Brain microvascular endothelial cell (primary cell): Measurements from ENCODE around the gene RAB44.

Experiments
- DNase-seq: peaks from one replicate; pipeline ENCODE4 v3.0.0-alpha.2; 2020
- H3K27ac ChIP-seq: fragments of 250-450 bp; sonication (Bioruptor Pico); 2 replicates; pipeline ENCODE4 v1.5.1; 2020; ENCODE audit warnings: mild to moderate bottlenecking, moderate library complexity
- H3K27me3 ChIP-seq: fragments of 250-450 bp; sonication (Bioruptor Pico); replicated peaks from 2 replicates; pipeline ENCODE4 v1.5.1; 2020; ENCODE audit warnings: mild to moderate bottlenecking
- H3K36me3 ChIP-seq: fragments of 250-450 bp; sonication (Bioruptor Pico); replicated peaks from 2 replicates; pipeline ENCODE4 v1.5.1; 2020; ENCODE audit warnings: mild to moderate bottlenecking
- H3K4me3 ChIP-seq: 2 replicates; pipeline ENCODE4 v1.5.1; 2011; ENCODE audit warnings: low read depth, mild to moderate bottlenecking, control low read depth, low read length, moderate library complexity
- CTCF ChIP-seq: IDR thresholded peaks from 2 replicates; pipeline ENCODE4 v1.5.1; 2011; ENCODE audit warnings: low read depth, mild to moderate bottlenecking, moderate library complexity, low read length, control low read depth, inconsistent platforms; ENCODE audit errors: missing control alignments
- in situ Hi-C: cut with HindIII; loops from 2 replicates; pipeline ENCODE4 v1.10.0; 2017; ENCODE audit warnings: low sequenced_read_pairs, low pct_ligation_motif_present

The RAB44 gene

GRCh38 chr6:36743032-36743431 lies 45.4 kb downstream of the RAB44 start:
- H3K36me3 ChIP-seq, result no peaks in the 10 kb centered on the region
- H3K27ac ChIP-seq, result no peak overlapping the region
- H3K4me3 ChIP-seq, result no peak overlapping the region
- H3K27me3 ChIP-seq, result no peaks in the 10 kb centered on the region
- in situ Hi-C loops, result no loop called here
- no peak for TF ChIP-seq CTCF
- no peak for DNase-seq

GRCh38 chr6:36743538-36744303 lies 46.1 kb downstream of the RAB44 start:
- in situ Hi-C loops, result no loop called here
- H3K4me3 ChIP-seq, result no peak overlapping the region
- no peak for TF ChIP-seq CTCF
- no peaks in the 10 kb centered on the region for H3K27me3 ChIP-seq
- no peak overlapping the region for H3K27ac ChIP-seq
- DNase-seq, result no peak
- no peaks in the 10 kb centered on the region for H3K36me3 ChIP-seq

- no peak for DNase-seq
- in situ Hi-C loops, result no loop called here
- no peak overlapping the region for H3K27ac ChIP-seq
- no peak overlapping the region for H3K4me3 ChIP-seq
- no peaks in the 10 kb centered on the region for H3K27me3 ChIP-seq
- H3K36me3 ChIP-seq, result no peaks in the 10 kb centered on the region
- no peak for TF ChIP-seq CTCF
Measured at GRCh38 chr6:36744304-36744673, 46.7 kb downstream of the RAB44 start.

GRCh38 chr6:36745283-36745682 lies 47.7 kb downstream of the RAB44 start:
- in situ Hi-C loops, result no loop called here
- DNase-seq, result no peak
- H3K27me3 ChIP-seq, result no peaks in the 10 kb centered on the region
- no peak overlapping the region for H3K27ac ChIP-seq
- no peak overlapping the region for H3K4me3 ChIP-seq
- TF ChIP-seq CTCF, result no peak
- H3K36me3 ChIP-seq, result no peaks in the 10 kb centered on the region

- Histone ChIP-seq H3K4me3 (no peak overlapping the region), H3K27ac (no peak overlapping the region), H3K36me3 (no peaks in the 10 kb centered on the region), H3K27me3 (no peaks in the 10 kb centered on the region)
- in situ Hi-C loops, result no loop called here
- no peak for TF ChIP-seq CTCF
- DNase-seq, result no peak
Measured at GRCh38 chr6:36745836-36746235, 48.2 kb downstream of the RAB44 start.

- H3K27me3 ChIP-seq, result no peaks in the 10 kb centered on the region
- in situ Hi-C loops, result no loop called here
- DNase-seq, result no peak
- no peak for TF ChIP-seq CTCF
- no peak overlapping the region for H3K27ac ChIP-seq
- no peak overlapping the region for H3K4me3 ChIP-seq
- no peaks in the 10 kb centered on the region for H3K36me3 ChIP-seq
Measured at GRCh38 chr6:36746251-36746650, 48.6 kb downstream of the RAB44 start.
